Suprapubic skin (tissue), 3 donors: ENCODE measurements around the gene WDR81.

Experiments
- CTCF ChIP-seq, 2 donors: fragments of 200-600 bp in 1 of 2; fragments of 450-650 bp in 1 of 2; sonication (generic) in 1 of 2; IDR thresholded peaks; one replicate each; pipeline ENCODE4 v1.5.1; 2016 to 2019; ENCODE audit warnings: antibody characterized with exemption in 2 of 2, mild to moderate bottlenecking in 1 of 2, moderate library complexity in 1 of 2
- EP300 ChIP-seq: sonication (generic); formaldehyde crosslinking; IDR thresholded peaks from one replicate; pipeline ENCODE4 v1.6.1; 2017; ENCODE audit warnings: antibody characterized with exemption
- POLR2A ChIP-seq, 2 donors: fragments of 450-650 bp; IDR thresholded peaks; one replicate each; pipeline ENCODE4 v1.6.1; 2017; ENCODE audit warnings: antibody characterized with exemption in 2 of 2, mild to moderate bottlenecking in 2 of 2, moderate library complexity in 2 of 2

GRCh38 chr17:1776328-1776727 lies 51.8 kb downstream of the WDR81 start:
- TF ChIP-seq CTCF (IDR thresholded peaks at IDR 0.05) (no peak), EP300 (no peak), POLR2A (IDR thresholded peaks at IDR 0.05) (no peak)
